RWPE1 (cell line): ENCODE results near the gene NFIX.

Source experiments
- CTCF ChIA-PET: fragments of 350-600 bp; sonication (Branson Sonifier 250); formaldehyde crosslinking; extraction: SDS; loops from one replicate; lab custom pipeline; 2021; lab: Yijun Ruan, JAX
- POLR2A ChIA-PET: fragments of 400-600 bp; formaldehyde crosslinking; extraction: SDS; loops from one replicate; lab custom pipeline; 2020; ENCODE audit warnings: antibody characterized with exemption; ENCODE audit not compliant: low non-redundant PET; lab: Yijun Ruan, JAX
- DNase-seq: peaks from one replicate; pipeline ENCODE4 v3.0.0; 2012; ENCODE audit warnings: low spot score
- H3K27ac ChIP-seq: fragments of 450-650 bp; 2 replicates; pipeline ENCODE4 v1.5.1; 2017
- TF ChIP-seq, protein P1 (sequence below): fragments of 450-650 bp; conservative IDR thresholded peaks from 2 replicates; pipeline ENCODE4 v1.5.1; 2017; ENCODE audit warnings: low read depth, mild to moderate bottlenecking

NFIX gene

DNA sequence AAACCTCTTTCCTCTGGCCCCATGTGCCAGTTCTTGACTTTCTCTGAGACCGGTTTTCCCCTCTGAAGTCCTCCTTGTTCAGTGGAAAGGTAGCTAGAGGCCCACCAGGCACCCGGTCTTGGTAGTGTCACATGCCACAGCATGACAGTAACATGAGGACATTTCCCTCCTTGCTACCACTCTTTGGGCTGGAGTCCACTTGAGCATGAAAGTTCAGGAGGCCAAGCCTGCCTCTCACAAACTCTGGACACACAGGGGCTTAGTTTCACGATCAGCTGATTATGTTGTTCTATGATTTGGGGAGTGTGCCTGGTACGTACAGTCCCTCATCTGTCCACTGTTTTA lies 45.6 kb downstream of the NFIX start:
- ChIA-PET POLR2A (no interaction called here), CTCF (interaction anchor here (0.7 kb wide), 1 partner anchor 76 kb away, joined by 3 read pairs; no protein-coding TSS in a partner anchor)
- TF ChIP-seq, protein P1, sequence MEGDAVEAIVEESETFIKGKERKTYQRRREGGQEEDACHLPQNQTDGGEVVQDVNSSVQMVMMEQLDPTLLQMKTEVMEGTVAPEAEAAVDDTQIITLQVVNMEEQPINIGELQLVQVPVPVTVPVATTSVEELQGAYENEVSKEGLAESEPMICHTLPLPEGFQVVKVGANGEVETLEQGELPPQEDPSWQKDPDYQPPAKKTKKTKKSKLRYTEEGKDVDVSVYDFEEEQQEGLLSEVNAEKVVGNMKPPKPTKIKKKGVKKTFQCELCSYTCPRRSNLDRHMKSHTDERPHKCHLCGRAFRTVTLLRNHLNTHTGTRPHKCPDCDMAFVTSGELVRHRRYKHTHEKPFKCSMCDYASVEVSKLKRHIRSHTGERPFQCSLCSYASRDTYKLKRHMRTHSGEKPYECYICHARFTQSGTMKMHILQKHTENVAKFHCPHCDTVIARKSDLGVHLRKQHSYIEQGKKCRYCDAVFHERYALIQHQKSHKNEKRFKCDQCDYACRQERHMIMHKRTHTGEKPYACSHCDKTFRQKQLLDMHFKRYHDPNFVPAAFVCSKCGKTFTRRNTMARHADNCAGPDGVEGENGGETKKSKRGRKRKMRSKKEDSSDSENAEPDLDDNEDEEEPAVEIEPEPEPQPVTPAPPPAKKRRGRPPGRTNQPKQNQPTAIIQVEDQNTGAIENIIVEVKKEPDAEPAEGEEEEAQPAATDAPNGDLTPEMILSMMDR = no peak
- no peak for DNase-seq
- peak overlapping the region; percentile 77 for H3K27ac ChIP-seq

DNA sequence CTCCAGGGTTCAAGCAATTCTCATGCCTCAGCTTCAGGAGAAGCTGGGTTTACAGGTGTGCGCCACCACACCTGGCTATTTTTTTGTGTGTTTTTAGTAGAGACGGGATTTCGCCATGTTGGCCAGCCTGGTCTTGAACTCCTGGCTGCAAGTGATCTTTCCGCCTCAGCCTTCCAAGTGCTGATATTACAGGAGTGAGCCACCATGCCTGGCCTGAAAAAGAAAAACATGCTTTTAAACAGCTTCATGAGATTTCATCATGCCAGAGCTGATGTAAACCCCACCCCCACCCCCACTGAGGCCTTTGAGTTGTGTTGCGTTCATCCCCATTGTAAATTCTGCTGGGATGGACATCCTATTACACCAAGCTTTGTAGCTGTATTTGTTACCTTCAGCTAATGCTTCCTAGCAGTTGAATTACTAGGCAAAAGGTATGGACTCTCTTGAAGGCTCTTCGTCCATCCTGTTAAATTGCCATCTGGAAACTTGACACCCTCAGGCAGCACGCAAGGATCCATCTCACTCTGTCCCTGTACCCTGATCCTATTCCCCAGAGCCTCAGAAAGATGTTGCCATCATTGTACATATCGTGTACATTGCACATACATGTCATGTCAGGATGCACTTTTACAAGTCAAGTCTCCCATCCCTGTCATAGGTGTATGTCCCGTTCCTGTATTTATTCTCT lies 47.3 kb downstream of the NFIX start:
- DNase-seq = no peak
- TF ChIP-seq, protein P1 = no peak
- POLR2A ChIA-PET = no interaction called here
- H3K27ac ChIP-seq = peak overlapping the region; percentile 22; the same call in 1 of the 2 replicates
- CTCF ChIA-PET = interaction anchor here (0.5 to 0.8 kb wide), 2 partner anchors 15 to 174 kb away, joined by 3 read pairs; no protein-coding TSS in a partner anchor

GRCh38 chr19:13043285-13043684 lies 48.0 kb downstream of the NFIX start:
- POLR2A ChIA-PET = no interaction called here
- CTCF ChIA-PET = interaction anchor here (0.5 kb wide), 1 partner anchor 14 kb away, joined by 4 read pairs; no protein-coding TSS in a partner anchor
- no peak for DNase-seq

DNA sequence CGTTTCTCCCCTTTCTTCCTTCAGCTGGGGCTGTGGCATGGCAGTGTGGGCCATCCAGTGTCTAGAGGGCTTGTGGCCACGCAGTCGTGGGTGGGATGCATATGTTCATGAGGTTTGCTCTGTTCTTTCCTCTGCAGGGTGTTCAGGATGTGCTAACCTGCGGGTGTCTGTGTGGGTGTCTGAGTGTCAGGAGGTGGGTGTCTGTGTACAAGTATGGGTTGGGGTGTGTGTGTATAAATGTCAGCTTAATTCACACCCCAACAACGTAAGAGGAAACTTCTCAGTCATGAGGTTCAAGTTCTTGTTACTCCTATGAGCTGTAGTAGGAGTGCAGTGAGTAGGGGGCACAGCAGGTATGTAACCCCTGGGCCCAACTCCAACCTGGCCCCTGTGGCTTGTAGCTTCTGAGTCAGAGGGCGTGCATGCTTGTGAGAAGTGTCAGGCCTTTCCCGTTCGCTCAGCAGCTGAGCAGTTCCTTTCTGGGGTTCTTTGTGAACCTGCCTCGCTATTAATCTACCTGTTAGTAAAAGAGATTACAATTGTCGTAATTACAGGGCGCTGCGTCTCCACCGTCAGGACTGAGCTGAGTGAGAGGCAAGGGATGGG lies 49.1 kb downstream of the NFIX start:
- peak overlapping the region; percentile 58 for H3K27ac ChIP-seq
- TF ChIP-seq, protein P1 = no peak
- ChIA-PET CTCF (interaction anchor here (0.8 to 1.5 kb wide), 4 partner anchors 10 to 49 kb away, joined by 3 to 8 read pairs (median 4); no protein-coding TSS in a partner anchor), POLR2A (interaction anchor here (0.5 kb wide), 1 partner anchor 162 kb away, joined by 3 read pairs; no protein-coding TSS in a partner anchor)
- no peak for DNase-seq

More at GRCh38 chr19:13043285-13043684, 48.0 kb downstream of the NFIX start:
- TF ChIP-seq, protein P1 = no peak
- peak overlapping the region; percentile 58 for H3K27ac ChIP-seq

GRCh38 chr19:13045812-13046211 lies 50.5 kb downstream of the NFIX start:
- CTCF ChIA-PET = interaction anchor here (0.5 to 1.5 kb wide), 3 partner anchors 9 to 12 kb away, joined by 3 to 4 read pairs (median 4); no protein-coding TSS in a partner anchor
- peak overlapping the region; percentile 58 for H3K27ac ChIP-seq
- POLR2A ChIA-PET = no interaction called here
- TF ChIP-seq, protein P1 = no peak
- no peak for DNase-seq

DNA sequence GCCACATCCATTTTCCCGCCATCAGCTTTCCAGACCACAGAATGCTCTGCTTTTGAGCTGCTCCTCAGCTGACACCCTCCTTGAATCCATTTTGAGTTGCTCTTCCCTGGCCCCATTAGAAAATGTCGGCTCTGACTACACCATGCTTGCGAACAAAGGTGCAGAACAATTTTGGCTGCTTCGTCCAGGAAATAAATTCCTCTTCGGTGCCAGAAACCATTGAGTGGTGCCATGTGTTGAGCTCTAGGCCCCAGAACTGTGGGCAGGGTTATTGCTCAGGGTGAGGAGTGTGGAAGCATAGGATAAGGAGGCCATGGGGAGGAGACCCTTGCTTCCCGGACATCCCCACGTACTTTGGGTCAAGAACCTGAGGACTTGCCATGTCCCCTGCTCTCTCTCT lies 52.1 kb downstream of the NFIX start:
- CTCF ChIA-PET = interaction anchor here (0.6 to 1.2 kb wide), 3 partner anchors 12 to 1865 kb away, joined by 3 to 4 read pairs (median 3); no protein-coding TSS in a partner anchor
- TF ChIP-seq, protein P1 = no peak
- POLR2A ChIA-PET = no interaction called here
- no peak for DNase-seq
- H3K27ac ChIP-seq = peak overlapping the region; percentile 44
